Neural cell (in vitro differentiated cells): Measurements from ENCODE around the gene YY1.

ENCODE experiments used
- EP300 ChIP-seq: fragments of 450-650 bp; conservative IDR thresholded peaks from 2 replicates; pipeline ENCODE4 v1.6.1; 2014; ENCODE audit warnings: antibody characterized with exemption, mild to moderate bottlenecking, moderate library complexity; ENCODE audit not compliant: poor library complexity, severe bottlenecking
- TF ChIP-seq, protein P1 (sequence below): fragments of 450-650 bp; IDR thresholded peaks from 2 replicates; pipeline ENCODE4 v1.5.1; 2014; ENCODE audit warnings: antibody characterized with exemption, mild to moderate bottlenecking, moderate library complexity; ENCODE audit not compliant: poor library complexity, severe bottlenecking

- TF ChIP-seq, protein P1, sequence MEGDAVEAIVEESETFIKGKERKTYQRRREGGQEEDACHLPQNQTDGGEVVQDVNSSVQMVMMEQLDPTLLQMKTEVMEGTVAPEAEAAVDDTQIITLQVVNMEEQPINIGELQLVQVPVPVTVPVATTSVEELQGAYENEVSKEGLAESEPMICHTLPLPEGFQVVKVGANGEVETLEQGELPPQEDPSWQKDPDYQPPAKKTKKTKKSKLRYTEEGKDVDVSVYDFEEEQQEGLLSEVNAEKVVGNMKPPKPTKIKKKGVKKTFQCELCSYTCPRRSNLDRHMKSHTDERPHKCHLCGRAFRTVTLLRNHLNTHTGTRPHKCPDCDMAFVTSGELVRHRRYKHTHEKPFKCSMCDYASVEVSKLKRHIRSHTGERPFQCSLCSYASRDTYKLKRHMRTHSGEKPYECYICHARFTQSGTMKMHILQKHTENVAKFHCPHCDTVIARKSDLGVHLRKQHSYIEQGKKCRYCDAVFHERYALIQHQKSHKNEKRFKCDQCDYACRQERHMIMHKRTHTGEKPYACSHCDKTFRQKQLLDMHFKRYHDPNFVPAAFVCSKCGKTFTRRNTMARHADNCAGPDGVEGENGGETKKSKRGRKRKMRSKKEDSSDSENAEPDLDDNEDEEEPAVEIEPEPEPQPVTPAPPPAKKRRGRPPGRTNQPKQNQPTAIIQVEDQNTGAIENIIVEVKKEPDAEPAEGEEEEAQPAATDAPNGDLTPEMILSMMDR = no peak
- no peak for TF ChIP-seq EP300
These were observed 12.0 kb downstream of the YY1 start for GRCh38 chr14:100250732-100251465.
